IMR-90 (cell line): Measurements from ENCODE around the gene ST7. TPM values are rescaled to one million over a fixed set of nuclear protein-coding genes. Genes with fewer than 3 reads are reported as not detected.

Source experiments
- ATAC-seq: fragments of 200-7000 bp; cut with Tn5 transposase; 2 replicates; pipeline ENCODE4 v1.9.1; 2020; ENCODE audit warnings: low read depth, mild to moderate bottlenecking, moderate library complexity
- BruUV-seq: library from RNA; stranded (reverse); fragments of 400-500 nt; replicated peaks from 2 replicates; lab custom pipeline; 2021; lab: Mats Ljungman, UMichigan
- CTCF ChIA-PET: fragments of 300-600 bp; formaldehyde crosslinking; extraction: SDS; loops from one replicate; lab custom pipeline; 2021; ENCODE audit warnings: antibody characterized with exemption; lab: Yijun Ruan, JAX
- POLR2A ChIA-PET: fragments of 300-600 bp; sonication (Branson Sonifier 250); formaldehyde crosslinking; loops from one replicate; lab custom pipeline; 2022; ENCODE audit warnings: antibody characterized with exemption; ENCODE audit not compliant: unreplicated experiment; lab: Charles Lee
- DNase-seq: peaks from one replicate; pipeline ENCODE4 v3.0.0; 2013
- H2AFZ ChIP-seq: replicated peaks from 2 replicates; pipeline ENCODE3; 2013; ENCODE audit warnings: low read length, mild to moderate bottlenecking; ENCODE audit not compliant: poor library complexity
- H2AK5ac ChIP-seq: 2 replicates; pipeline ENCODE4 v1.6.1; 2013; ENCODE audit warnings: low read depth, low read length, inconsistent platforms
- H2AK9ac ChIP-seq: replicated peaks from 2 replicates; pipeline ENCODE3; 2013; ENCODE audit warnings: mild to moderate bottlenecking, low read depth, low read length, moderate library complexity; ENCODE audit not compliant: poor library complexity
- H2BK120ac ChIP-seq: 2 replicates; pipeline ENCODE4 v1.6.1; 2013; ENCODE audit warnings: low read depth, low read length, inconsistent platforms
- H2BK15ac ChIP-seq: 3 replicates; pipeline ENCODE4 v1.6.1; 2013; ENCODE audit warnings: low read depth, low read length, inconsistent platforms
- H2BK20ac ChIP-seq: 2 replicates; pipeline ENCODE4 v1.6.1; 2013; ENCODE audit warnings: low read depth, mild to moderate bottlenecking, inconsistent platforms, low read length, moderate library complexity
- H2BK5ac ChIP-seq: 2 replicates; pipeline ENCODE4 v1.6.1; 2013; ENCODE audit warnings: mild to moderate bottlenecking, low read depth, low read length, inconsistent platforms; ENCODE audit not compliant: poor library complexity, severe bottlenecking
- H3K14ac ChIP-seq: replicated peaks from 2 replicates; pipeline ENCODE4 v1.6.1; 2013; ENCODE audit warnings: low read depth, low read length, inconsistent platforms
- H3K18ac ChIP-seq: 2 replicates; pipeline ENCODE4 v1.6.1; 2013; ENCODE audit warnings: low read depth, low read length, control low read depth
- H3K23ac ChIP-seq: 2 replicates; pipeline ENCODE4 v1.6.1; 2013; ENCODE audit warnings: low read depth, low read length, inconsistent platforms
- H3K27ac ChIP-seq: 2 replicates; pipeline ENCODE4 v1.5.1; 2013; ENCODE audit warnings: mild to moderate bottlenecking, control low read depth, low read length; ENCODE audit not compliant: insufficient read depth
- H3K27me3 ChIP-seq: 2 replicates; pipeline ENCODE4 v1.6.1; 2013; ENCODE audit warnings: low read length; ENCODE audit not compliant: control insufficient read depth, insufficient read depth
- H3K36me3 ChIP-seq: 2 replicates; pipeline ENCODE4 v1.6.1; 2013; ENCODE audit warnings: low read length, mixed read lengths; ENCODE audit not compliant: control insufficient read depth, insufficient read depth
- H3K4ac ChIP-seq: 2 replicates; pipeline ENCODE4 v1.6.1; 2013; ENCODE audit warnings: low read depth, low read length, inconsistent platforms
- H3K4me1 ChIP-seq: 2 replicates; pipeline ENCODE4 v1.6.1; 2013; ENCODE audit warnings: low read length, mixed read lengths; ENCODE audit not compliant: control insufficient read depth, insufficient read depth
- H3K4me2 ChIP-seq: 2 replicates; pipeline ENCODE4 v1.6.1; 2013; ENCODE audit warnings: low read depth, mild to moderate bottlenecking, control low read depth, low read length, moderate library complexity
- H3K4me3 ChIP-seq: 2 replicates; pipeline ENCODE4 v1.5.1; 2013; ENCODE audit warnings: low read depth, mild to moderate bottlenecking, control low read depth, low read length, moderate library complexity; ENCODE audit not compliant: insufficient read depth
- H3K56ac ChIP-seq: 2 replicates; pipeline ENCODE4 v1.6.1; 2013; ENCODE audit warnings: low read length, inconsistent platforms; ENCODE audit not compliant: insufficient read depth; ENCODE audit errors: extremely low read depth
- H3K79me1 ChIP-seq, 2 experiments: 2 replicates each; pipeline ENCODE4 v1.6.1; 2013; ENCODE audit warnings: low read length in 2 of 2, inconsistent platforms in 1 of 2, low read depth in 1 of 2
- H3K9ac ChIP-seq: 2 replicates; pipeline ENCODE4 v1.6.1; 2013; ENCODE audit warnings: low read depth, low read length, control low read depth
- H3K9me1 ChIP-seq: 2 replicates; pipeline ENCODE4 v1.6.1; 2013; ENCODE audit warnings: low read length, inconsistent platforms; ENCODE audit not compliant: insufficient read depth
- H3K9me3 ChIP-seq: 2 replicates; pipeline ENCODE4 v1.6.1; 2013; ENCODE audit warnings: low read length; ENCODE audit not compliant: control insufficient read depth, insufficient read depth
- H4K20me1 ChIP-seq: 2 replicates; pipeline ENCODE4 v1.6.1; 2013; ENCODE audit warnings: low read length, inconsistent platforms; ENCODE audit not compliant: insufficient read depth
- H4K5ac ChIP-seq: 2 replicates; pipeline ENCODE4 v1.6.1; 2013; ENCODE audit warnings: mild to moderate bottlenecking, low read depth, low read length, control low read depth
- H4K8ac ChIP-seq, 2 experiments: 2 replicates each; pipeline ENCODE4 v1.6.1; 2013; ENCODE audit warnings: low read depth in 2 of 2, low read length in 2 of 2, control low read depth in 1 of 2, inconsistent platforms in 1 of 2
- H4K91ac ChIP-seq: 2 replicates; pipeline ENCODE4 v1.6.1; 2013; ENCODE audit warnings: low read depth, low read length, inconsistent platforms; ENCODE audit not compliant: insufficient read depth
- NFE2L2 ChIP-seq: fragments of 150-350 bp; IDR thresholded peaks from 2 replicates; pipeline ENCODE4 v1.6.1; 2016; ENCODE audit warnings: low read depth, mild to moderate bottlenecking, low read length
- WGBS, 2 experiments: methylation state at CpG; one replicate each; pipeline versions ENCODE4 v1.1.5 to v1.1.7; 2013; ENCODE audit warnings: missing lambda C conversion rate in 2 of 2; ENCODE audit not compliant: insufficient read length in 1 of 2; ENCODE audit errors: extremely low coverage in 2 of 2; 5-methylcytosine and 5-hydroxymethylcytosine counted together
- dilution Hi-C: fragments of 300-500 bp; cut with HindIII; formaldehyde crosslinking; loops from one replicate; pipeline ENCODE4 v1.14.3; 2018; ENCODE audit warnings: low sequenced_read_pairs; ENCODE audit not compliant: unreplicated experiment
- in situ Hi-C: fragments of 300-500 bp; cut with MboI; formaldehyde crosslinking; loops from 3 replicates; pipeline ENCODE4 v1.14.3; 2019; ENCODE audit warnings: low sequenced_read_pairs, inconsistent platforms, mixed read lengths
- intact Hi-C: fragments of 100-400 bp; cut with micrococcal nuclease; formaldehyde crosslinking; loops from 2 replicates; pipeline ENCODE4 v1.10.0; 2022
- polyA plus RNA-seq, 3 experiments: library from polyadenylated mRNA; depleted of rRNA; stranded (reverse); fragments of >200 nt; gene quantifications; 2 replicates each; pipeline ENCODE4 v1.2.3, GENCODE V29; 2012; ENCODE audit warnings: low replicate concordance in 1 of 3
- total RNA-seq: library from RNA; depleted of rRNA; stranded (reverse); fragments of >200 nt; gene quantifications from 2 replicates; pipeline ENCODE4 v1.2.3, GENCODE V29; 2012

ST7 gene
- total and polyA plus RNA-seq, 2 of the 4 experiments (the other 2 are of a cell fraction): 18.6 to 26.0 TPM

DNA sequence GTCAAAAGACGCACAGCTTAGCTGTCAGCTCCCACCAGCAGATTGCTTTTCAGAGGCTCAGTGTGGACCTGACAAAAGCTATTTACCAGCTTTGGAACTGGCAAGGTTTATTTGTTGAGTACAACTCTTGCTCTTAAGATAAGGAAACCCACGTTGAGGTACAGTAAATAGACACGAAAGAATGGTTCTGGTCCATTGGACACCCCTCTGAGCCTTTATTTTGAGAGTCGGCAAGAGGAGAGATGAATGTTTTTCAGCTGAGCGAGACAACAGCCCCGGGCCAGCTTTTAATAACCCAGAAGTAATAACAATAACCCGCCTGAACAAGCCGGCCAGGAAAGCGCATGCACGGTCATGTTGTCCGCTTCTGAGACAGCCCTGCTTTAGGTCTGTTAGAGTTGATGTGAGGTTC lies 320.5 kb downstream of the ST7 start:
- Histone ChIP-seq H4K8ac (no peak overlapping the region), H3K23ac (no peak overlapping the region), H3K9ac (no peak overlapping the region), H3K4me2 (no peak overlapping the region), H3K4me3 (no peak overlapping the region), H3K14ac (no peak overlapping the region), H3K18ac (no peak overlapping the region), H3K4ac (no peak overlapping the region), H3K9me3 (no peaks in the 10 kb centered on the region), H3K36me3 (no peaks in the 10 kb centered on the region), H4K5ac (no peak overlapping the region; the same call in 1 of the 2 replicates), H4K91ac (no peak overlapping the region), H2AK5ac (no peak overlapping the region), H2AK9ac (no peak overlapping the region), H2BK15ac (no peak overlapping the region), H2BK120ac (no peak overlapping the region), H2BK5ac (no peak overlapping the region), H4K20me1 (no peaks in the 10 kb centered on the region), H3K27me3 (no peaks in the 10 kb centered on the region), H3K56ac (no peak overlapping the region), H3K4me1 (peaks cover 8% of the 10 kb centered on the region), H3K9me1 (peaks cover 5% of the 10 kb centered on the region; the same call in 1 of the 2 replicates), H2AFZ (no peak overlapping the region), H2BK20ac (0 out of 2 replicates have a peak overlapping the region, but pooled peaks have one; percentile 11), H3K27ac (no peak overlapping the region), H3K79me1 (0 out of 4 replicates have a peak, but pooled peaks cover 0 to 3% of the 10 kb centered on the region in 2 experiments)
- DNase-seq (no peak), ATAC-seq (no peak)
- intact Hi-C loops (loop anchor here (5.0 kb wide), 1 partner anchor 48 kb away; the partner anchor contains the start of gene WNT2), dilution Hi-C loops (no loop called here), in situ Hi-C loops (no loop called here)
- POLR2A ChIA-PET: no interaction called here
- no peak for TF ChIP-seq NFE2L2
- CTCF ChIA-PET: no interaction called here
- 100% methylated on average over 1 of the region's 11 CpGs; no CpG with 5 or more reads in 1 of the 2 experiments for WGBS, 2 experiments
- no TSS peak for BruUV-seq
